NCI-H146 treated with DMSO at 0.1 percent for 48 hours (cell line): ENCODE measurements around the gene RBFOX1.

ENCODE experiments used
- DNase-seq: peaks from one replicate; lab custom pipeline; 2025; ENCODE audit not compliant: unreplicated experiment; lab: John Stamatoyannopoulos, UW

Gene RBFOX1

DNA sequence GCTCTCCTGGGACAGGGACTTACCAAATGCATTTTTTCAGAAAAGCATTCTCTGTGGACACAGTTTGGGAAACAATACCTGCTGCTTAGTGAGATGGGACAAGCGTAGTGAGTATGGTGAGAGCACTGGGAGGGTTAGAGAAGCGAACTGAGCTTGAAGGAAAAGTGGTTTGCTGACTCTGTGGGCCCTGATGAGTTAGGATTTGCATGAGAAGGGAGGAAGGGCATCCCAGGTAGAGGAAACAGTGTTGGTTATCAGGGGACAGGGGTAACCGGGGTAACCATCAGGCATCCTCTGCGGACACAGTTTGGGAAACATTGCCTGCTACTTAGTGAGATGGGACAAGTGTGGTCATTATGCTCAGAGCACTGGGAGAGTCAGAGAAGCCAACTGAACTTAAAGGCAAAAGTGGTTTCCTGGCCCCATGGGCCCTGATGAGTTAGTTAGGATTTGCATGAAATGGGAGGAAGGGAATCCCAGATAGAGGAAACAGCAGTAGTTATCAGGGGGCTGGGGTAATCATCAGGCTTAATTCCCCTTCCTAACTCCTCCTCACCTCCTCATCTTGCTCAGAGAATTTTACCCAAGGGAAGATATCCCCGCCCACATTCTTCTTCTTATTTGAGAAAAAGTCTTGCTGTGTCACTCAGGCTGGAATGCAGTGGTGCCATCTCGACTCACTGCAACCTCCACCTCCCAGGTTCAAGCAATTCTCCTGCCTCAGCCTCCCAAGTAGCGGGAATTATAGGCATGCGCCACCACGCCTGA is 319.3 kb downstream of the RBFOX1 start:
- DNase-seq = no peak

DNA sequence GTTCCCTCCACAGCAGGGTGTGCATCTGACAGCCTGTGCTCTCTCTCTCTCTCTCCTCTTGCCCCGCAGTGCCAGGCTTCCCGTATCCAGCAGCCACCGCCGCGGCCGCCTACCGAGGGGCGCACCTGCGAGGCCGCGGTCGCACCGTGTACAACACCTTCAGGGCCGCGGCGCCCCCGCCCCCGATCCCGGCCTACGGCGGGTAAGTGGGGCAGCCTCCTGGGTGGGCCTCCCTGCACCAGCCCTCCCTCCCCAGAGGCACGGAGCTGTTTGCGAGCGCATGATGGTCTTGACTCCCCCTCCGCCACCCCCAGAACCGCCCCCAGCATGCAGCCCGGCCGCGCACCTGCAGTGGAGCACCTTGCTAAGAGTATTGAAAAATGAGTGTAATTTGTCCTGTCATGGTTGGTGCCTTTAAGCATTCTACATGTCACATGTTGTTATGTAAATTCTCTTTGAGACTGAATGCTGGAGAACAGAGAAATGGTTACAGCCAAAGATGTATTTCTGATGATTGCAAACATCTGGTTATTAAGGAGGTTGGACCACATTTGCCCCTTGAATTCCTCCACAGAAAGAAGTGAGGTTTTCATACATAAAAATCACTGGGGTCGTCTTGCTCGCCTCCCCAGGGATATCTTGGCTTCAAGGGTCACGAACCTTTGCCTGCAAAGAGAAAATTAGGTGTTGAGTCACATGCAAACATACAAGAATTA is 321.3 kb downstream of the RBFOX1 start:
- DNase-seq = no peak

DNA sequence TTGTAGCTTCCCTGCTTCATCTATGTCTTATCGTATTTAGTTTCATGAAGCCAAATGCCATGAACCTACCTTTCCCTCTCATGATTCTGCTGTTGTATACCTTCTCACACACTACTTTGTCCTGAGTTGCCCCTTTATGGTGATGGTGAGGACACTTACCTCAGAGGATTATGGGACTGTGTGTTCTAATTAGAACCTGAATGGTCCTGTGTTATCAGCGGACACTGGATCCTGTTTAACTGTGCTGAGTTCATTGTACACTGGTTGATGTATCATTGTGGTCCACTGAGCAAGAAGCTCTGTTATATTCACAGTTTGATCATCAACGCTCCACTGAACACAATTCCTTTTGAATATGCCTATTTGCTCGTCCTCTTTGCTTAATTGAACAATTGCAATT is 343.0 kb downstream of the RBFOX1 start:
- DNase-seq = no peak

DNA sequence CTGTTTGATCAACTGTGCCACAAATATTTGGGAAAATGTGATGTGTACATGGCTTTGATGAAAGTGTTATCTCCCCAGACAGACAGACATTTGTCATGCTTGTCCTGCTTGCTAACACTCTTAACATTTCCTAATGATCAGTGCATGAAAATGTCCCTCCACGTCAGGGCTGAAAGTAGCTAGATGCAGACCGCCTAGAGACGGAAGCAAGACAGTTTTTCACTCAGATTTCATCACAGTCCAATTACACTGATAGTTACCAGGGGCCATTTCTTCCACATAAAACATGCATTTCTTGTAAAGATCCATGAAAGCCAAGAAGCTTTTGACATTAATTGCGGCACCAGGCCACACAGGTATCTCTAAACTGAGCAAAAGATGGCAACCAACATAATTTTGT is 347.7 kb downstream of the RBFOX1 start:
- DNase-seq = no peak

DNA sequence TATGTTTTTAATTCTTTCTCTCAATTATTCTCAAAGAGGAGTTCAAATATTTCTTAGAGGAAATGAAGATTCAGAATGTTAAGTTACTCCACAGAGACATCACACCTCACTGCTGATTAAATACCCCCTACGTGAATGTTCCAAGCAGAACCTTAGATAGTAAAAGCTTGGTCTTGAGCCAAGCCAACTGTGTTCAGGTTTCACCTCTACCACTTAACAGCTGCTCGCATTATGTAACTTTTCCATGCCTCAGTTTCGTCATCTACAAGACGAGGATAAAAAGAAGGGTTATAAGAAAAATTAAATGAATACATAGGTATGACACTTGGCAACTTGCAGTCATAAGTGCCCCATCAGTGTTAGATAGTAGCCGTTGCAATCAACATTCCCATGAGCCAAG is 356.2 kb downstream of the RBFOX1 start:
- no peak for DNase-seq

DNA sequence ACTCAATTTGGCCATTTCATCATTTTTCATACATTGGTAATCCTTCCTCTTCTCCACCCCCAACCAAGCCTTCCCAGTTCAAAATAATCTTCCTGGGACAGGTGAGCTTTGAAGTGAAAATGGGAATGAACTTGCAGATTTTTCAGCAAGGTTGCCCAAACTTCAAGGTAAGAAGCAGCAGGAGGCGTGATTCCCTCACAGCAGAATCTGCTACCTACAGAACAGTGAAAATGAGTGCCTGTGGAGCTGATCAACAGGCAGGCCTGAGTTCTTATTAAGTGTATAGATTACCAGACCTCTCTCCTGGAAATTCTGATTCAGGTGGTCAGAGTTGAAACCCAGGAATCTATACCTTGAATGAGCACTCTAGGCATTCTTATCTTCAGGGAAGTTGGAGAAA is 356.6 kb downstream of the RBFOX1 start:
- DNase-seq = no peak

DNA sequence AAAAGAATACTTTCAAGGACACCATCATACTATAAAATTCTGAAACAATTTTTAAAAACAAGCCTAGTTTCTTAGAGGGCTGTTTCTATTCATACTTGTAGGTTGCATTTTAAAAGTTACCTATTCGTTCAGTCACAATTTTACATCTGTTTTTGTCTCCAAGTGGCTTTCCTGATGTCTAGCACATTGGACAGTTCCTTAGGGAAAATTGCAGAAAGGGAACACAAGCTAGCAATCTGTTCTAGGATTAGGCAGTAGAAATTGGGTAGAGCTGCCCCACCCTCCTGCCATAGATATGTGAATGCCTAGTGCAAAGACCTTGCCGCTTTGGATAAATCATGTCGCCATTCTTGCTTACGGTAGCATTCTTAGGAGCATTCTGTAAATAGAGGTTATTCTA is 358.9 kb downstream of the RBFOX1 start:
- no peak for DNase-seq

DNA sequence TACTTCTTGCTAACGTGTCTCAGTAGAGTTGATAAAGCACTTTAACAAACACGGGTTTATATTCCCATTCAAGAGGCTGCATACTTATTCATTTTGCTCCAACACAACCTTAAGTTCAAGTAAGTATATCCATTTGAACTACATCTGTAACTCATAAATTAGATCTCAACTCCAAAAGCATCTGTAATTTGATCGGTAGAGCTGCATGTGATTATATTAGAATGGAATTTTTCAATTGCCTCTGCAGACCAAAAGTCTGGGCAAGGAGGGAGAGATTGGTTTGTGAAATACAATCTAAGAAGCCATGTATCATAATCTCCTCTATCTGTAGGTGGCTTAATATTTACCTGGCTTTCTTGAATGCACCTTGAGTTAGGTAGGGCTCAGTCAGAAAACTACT is 371.0 kb downstream of the RBFOX1 start:
- no peak for DNase-seq

DNA sequence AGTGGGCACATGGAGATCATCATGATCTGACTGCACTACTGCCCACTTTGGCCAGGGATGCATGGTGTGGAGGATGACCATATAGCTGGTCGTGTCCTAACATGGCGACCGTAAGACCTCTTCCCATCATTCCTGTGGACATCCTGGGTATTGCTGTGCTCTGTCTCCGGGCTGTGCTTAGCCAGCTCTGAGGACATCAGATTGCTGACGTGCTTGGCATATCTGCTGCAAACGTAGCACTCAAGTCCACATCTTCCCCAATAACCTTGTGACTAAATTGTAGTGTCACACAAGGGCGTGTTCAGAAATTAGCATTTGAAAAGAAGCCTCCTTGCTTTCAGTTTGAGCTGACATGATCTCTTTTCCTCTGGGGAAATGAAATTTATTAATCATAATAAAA is 373.2 kb downstream of the RBFOX1 start:
- DNase-seq = no peak

DNA sequence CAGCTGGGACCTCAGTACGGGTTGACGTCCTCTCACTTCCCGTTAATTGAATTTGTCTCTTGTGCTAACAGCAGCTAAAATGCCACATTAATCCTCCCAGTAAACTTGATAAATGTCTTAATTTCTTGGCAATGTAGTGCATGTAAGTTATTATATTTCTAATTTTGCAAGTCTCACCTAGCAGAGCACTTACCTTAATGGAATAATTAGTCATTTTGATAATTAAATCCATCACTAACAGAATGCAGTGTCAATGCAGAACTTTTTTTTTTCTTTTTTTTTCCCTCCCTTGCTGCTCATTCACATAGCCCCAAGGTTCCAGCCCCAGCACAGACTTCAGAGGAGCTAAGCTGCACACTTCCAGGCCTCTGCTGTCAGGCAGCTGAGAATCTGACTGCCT is 376.5 kb downstream of the RBFOX1 start:
- no peak for DNase-seq

DNA sequence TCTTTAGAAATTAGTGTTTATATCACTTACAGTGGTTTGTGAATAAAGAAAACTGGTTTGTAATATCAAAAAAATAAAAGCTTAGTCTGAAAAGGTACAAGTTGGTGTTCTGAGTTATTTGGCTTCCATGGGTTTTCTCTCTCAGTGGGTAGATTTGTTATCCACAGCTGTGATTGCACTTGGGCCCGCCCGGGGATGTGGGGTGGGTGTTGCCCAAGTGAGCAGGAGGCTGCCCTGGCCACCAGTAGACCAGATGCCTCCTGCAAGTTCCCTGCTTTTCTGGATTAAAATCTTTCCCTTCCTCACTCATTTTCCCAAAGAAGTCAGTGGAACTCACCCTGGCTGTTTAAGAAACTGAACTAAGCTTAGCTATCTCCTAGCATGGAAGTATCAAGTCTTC is 380.6 kb downstream of the RBFOX1 start:
- DNase-seq = no peak

DNA sequence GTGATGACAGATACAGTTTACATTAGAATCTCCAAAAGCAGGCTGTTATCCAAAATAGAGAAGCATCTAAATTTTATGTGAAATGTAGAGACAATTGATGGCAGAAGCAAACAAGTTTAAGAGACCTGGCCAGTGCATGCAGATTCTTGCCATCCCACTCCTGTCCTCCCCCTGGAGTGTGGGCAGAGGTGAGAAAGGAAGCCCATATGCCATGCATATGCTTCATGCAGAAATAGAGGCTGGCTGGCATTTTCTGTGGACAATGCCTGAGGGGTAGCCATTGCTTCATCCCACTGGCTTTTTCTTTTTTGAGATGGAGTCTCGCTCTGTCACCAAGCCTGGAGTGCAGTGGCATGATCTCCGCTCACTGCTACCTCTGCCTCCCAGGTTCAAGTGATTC is 382.1 kb downstream of the RBFOX1 start:
- no peak for DNase-seq

DNA sequence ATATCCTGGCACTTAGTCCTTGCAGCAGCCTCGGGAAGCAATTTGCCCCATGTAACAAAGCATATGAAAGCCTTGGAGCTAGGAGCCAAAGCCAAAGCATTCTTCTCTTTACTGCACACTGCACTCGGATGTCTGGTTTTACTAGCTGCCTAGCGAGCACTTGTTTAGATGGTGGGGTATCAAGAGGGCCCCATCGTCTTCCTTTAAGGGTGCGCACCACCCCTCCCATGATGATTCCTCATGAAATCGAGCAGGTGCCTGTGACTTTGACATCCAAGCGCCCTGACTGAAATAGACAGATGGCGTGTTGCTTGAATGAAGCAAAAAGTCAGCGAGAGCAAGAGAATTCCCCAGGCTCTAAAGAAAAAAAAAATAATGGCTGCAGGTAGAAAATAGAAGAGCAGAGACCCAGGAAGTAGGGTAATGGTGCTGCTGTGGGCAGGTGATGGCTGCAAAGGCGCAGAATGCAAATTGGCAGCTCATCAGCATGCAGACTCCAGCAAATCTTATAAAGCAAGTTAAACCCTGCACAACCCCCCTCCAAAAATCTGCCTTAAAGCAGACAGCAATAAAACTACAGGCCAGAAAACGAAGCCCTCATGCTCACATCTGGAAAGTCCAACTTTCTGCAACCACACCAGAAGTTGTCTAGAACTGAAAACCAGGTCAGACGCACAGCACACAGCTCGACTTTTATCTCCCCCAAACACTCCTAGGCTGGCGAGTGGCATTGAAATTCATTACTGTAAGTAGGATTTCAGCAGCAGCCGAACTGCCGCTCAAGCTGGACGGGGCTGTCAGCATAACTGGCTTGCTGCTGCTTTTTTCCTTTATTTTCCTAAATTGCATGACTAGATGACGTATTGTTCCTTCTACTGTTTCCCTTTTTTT is 384.3 kb downstream of the RBFOX1 start:
- DNase-seq = no peak

DNA sequence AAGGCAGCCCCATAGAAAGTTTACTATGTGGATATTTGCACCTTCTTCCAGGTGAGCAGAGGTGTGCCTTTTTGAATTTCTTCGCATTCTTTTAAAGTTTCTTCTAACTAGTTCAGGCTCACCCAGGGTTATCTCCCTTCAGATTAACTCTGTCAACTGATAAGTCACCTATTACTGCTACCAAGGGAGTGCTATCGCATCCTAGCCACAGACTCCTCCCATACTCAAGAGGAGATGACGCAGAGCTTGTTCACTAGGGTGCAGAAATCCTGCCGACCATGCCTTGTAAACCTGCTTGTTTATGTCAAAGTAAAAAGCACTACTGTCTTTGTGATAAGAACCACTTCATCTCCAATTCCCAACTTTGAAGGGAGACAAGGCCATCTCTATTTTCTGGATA is 390.1 kb downstream of the RBFOX1 start:
- no peak for DNase-seq

DNA sequence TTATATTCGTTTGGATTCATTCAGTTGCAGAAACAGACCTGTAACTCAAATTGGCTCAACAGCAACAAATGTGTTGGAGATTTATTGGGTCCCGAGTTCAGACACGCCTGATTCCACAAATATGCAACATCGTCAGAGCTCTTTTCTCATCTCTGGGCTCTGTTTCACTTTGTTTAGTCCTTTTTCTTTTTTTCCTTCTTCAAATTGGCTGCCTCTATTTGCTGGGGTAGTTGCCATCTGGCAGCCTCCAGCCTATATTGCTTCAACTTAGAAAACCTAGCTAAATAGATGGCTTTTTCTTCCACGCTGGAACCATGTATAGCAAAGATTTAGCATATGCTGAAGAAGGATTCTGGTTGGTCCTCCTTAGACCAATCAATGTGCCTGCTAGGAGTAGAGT is 398.5 kb downstream of the RBFOX1 start:
- DNase-seq = no peak

DNA sequence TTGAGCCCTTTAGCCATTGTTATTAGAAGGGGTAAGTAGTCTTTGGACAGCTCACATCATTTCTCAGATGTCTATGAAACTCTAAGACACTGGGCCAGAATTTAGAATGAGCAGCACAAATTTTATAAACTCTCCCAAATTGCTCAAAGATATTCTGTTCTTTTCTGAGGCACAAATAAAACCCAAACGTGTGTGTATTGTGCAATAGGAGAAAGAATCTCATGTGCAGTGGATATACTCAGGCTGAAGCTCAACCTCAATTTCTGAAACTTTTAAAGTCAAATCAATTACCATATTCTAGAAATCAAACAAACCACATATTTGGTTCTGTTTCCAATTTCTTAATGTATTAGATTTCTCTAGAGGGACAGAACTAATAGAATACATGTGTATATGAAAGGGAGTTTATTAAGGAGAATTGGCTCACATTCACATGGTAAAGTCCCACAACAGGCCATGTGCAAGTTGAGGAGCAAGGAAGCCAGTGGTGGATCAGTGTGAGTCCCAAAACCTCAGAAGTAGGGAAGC is 403.6 kb downstream of the RBFOX1 start:
- no peak for DNase-seq

DNA sequence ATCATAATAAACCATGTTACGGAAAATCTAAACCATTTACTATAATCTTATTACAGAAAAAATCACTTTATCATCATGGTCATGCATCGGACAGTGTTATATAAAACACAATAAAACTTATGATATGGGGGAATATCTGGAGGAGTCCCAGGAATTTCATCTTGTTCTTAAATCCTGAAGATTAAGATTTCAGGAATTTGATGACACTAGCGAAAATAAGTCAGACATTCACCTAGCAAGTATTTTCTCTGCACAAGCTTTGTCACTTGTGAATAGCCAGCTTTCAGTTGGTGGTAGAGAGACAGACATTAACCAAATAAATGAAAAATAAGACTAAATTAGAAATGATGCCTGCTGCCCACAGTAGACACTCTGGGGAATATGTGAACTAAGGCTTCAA is 410.0 kb downstream of the RBFOX1 start:
- DNase-seq = no peak

DNA sequence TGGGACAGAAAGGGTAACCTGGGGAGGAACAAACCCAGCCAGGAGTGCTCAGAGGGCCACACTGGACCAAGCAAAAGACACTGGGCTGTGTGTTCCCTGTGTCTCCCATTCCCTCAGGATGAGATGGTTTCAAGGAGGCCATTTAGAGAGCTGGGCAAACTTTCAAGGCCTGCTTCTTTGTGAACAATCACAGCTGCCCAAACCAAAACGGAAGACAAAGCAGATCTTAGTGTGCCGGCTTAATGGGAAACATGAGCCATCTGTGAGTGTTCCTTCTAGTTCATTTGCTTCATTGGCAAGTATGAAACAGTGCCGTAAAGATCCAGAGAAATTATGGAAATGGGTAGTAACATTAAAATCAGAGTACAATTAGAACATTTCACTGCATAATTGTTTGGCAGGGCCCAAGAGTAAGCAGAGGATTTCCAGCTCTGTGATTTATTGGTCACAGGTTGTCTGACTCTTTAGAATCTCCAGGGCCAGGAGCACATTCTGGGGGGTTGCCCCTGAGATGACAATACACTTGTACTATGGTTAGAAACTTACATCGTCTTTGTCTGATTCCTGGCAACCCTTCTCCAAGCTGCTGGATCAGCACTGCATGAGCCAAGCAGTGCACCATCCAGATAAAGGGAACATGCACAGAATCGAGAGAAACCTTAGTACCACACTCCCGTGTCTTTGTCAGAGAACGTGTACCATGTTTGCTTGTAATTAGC is 412.1 kb downstream of the RBFOX1 start:
- no peak for DNase-seq

DNA sequence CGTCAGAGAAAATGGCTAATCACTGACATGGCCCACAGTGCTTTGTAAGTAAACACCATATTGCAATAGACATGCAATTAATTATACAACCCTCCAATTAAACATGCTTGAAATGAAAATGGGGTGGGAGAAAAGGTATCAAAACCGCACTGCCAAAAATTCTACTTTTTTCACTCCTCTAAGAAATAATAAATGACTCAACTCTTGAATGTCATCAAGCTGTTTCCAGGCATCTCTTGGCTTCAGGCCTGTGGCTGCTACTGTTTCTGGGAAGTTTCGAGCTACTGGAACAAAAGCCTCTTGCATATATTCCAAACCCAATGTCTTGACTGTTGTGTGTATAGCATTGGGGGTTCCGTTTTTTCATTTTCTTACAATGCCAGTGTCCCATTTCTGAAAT is 412.6 kb downstream of the RBFOX1 start:
- no peak for DNase-seq

DNA sequence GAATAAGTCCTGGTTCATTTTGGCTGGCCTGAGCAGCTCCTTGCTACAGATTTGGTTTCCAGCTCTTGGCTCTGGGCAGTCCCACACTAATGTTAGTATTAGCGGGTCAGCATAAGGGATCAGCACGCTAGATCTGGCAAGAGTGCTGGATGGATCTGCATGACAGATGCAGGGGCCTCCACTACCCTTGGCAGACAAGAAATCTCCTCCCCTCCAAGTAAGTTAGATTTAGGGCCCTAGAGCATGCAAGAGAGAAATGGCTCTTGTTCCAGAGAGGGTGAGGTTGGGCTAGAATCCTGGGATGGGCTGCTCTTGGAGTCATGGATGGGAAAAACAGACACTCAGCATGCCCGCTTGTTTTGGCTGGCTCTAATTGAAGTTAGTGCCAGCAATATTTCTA is 414.3 kb downstream of the RBFOX1 start:
- DNase-seq = no peak

DNA sequence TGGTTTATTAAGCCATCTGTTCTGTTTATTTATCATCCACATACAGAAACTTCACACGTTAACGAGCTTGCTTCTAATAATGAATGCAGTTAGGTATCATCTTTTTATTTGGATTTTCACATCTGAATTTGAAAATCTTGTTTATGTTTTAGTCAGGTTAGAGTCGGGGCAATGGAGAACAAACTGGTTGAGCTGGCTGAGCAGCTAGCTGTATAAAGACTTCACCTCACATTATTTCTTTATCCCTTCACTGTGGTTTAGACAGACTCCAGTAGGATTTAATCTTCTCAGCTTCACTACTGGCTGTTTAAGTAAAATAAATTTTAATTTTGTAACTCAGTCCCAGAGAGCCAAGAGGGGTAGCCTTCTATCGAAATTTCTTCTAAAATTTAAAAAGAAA is 415.9 kb downstream of the RBFOX1 start:
- no peak for DNase-seq
